Motor neuron (in vitro differentiated cells): ENCODE results near the gene CD209. TPM values are rescaled to one million over a fixed set of nuclear protein-coding genes. Genes with fewer than 3 reads are reported as not detected.

Experiments used
- ATAC-seq, 8 experiments: fragments of 200-7000 bp; cut with Tn5 transposase; replicated peaks in 6 of 8; 2 replicates each; pipeline ENCODE4 v1.8.0; 2021; ENCODE audit warnings: mild to moderate bottlenecking in 8 of 8, moderate library complexity in 8 of 8
- H3K27ac ChIP-seq, 2 donors: fragments of 250-450 bp; sonication (Bioruptor Pico); 2 replicates each; pipeline ENCODE4 v1.9.0; 2021; ENCODE audit warnings: antibody characterized with exemption in 2 of 2, mild to moderate bottlenecking in 2 of 2, moderate library complexity in 1 of 2
- H3K4me1 ChIP-seq, 2 donors: fragments of 250-450 bp; sonication (Bioruptor Pico); replicated peaks in 1 of 2; 2 replicates each; pipeline ENCODE4 v1.6.1; 2021; ENCODE audit warnings: antibody characterized with exemption in 2 of 2, mild to moderate bottlenecking in 2 of 2, moderate library complexity in 1 of 2
- H3K4me3 ChIP-seq, 5 donors: fragments of 250-450 bp; sonication (Bioruptor Pico); 2 replicates each; pipeline ENCODE4 v1.9.0; 2021; ENCODE audit warnings: antibody characterized with exemption in 5 of 5, mild to moderate bottlenecking in 5 of 5, moderate library complexity in 4 of 5
- WGBS, 10 experiments: fragments of 450-650 bp; shearing (Covaris generic); methylation state at CpG; one replicate each; pipeline ENCODE4 v1.0.0; 2022; 5-methylcytosine and 5-hydroxymethylcytosine counted together
- in situ Hi-C, 9 experiments: fragments of 400-800 bp; cut with MboI; loops; one replicate each; pipeline ENCODE4 v1.15.0; 2021; ENCODE audit warnings: low sequenced_read_pairs in 9 of 9, low pct_unique_long_range_greater_than_20kb in 2 of 9; ENCODE audit not compliant: unreplicated experiment in 9 of 9
- total RNA-seq, 8 experiments: library from RNA; unstranded; fragments of 300-600 nt; gene quantifications; 2 replicates each; pipeline versions ENCODE4 v1.2.3 to v1.2.4, GENCODE V29; 2022

The CD209 gene
- total RNA-seq, 8 experiments from 2014 or later, result 0.09 to 0.57 (median 0.14) TPM; not detected in 2

DNA sequence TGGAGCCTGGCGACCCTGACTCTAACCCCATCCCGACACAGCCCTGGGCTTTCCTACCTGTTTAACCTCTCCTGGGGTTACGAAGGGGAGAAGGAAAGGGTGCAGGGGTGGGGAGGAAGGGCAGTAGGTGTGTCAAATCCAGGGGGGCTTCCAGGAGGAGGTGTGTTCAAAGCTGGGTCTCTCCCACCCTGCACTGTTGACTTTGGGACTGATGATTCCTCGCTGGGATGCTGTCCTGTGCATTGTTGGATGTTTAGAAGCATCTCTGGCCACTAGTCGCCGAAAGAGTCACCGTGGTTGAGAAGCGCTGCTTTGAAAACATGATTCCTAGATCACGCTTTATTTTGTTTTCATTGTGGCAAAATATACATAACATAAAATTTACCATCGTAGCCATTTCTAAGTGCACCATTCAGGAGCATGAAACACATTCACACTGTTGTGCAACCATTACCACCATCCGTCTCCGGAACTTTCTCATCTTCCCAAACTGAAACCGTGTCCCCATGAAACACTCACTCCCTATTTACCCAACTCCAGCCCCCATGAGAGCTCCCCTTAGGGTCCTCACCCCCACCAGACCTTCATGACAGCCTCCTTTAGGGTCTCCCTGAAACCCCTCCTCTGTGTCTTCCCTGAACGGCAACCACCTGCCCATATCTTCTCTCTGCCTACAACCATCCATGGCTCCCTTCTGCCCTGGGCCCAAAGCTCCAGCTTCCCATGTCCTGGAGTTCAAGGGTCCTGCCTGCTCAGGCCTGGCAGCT is 41.0 kb downstream of the CD209 start:
- H3K27ac ChIP-seq, result no peak overlapping the region
- WGBS, 10 experiments, result 60 to 81% (median 71%) methylated on average over 1 to 8 of the region's 14 CpGs; no CpG with 5 or more reads in 4 of the 10 experiments
- ATAC-seq, result no peak
- in situ Hi-C loops, result no loop called here
- no peak overlapping the region for H3K4me3 ChIP-seq
- H3K4me1 ChIP-seq, result no peaks in the 10 kb centered on the region

DNA sequence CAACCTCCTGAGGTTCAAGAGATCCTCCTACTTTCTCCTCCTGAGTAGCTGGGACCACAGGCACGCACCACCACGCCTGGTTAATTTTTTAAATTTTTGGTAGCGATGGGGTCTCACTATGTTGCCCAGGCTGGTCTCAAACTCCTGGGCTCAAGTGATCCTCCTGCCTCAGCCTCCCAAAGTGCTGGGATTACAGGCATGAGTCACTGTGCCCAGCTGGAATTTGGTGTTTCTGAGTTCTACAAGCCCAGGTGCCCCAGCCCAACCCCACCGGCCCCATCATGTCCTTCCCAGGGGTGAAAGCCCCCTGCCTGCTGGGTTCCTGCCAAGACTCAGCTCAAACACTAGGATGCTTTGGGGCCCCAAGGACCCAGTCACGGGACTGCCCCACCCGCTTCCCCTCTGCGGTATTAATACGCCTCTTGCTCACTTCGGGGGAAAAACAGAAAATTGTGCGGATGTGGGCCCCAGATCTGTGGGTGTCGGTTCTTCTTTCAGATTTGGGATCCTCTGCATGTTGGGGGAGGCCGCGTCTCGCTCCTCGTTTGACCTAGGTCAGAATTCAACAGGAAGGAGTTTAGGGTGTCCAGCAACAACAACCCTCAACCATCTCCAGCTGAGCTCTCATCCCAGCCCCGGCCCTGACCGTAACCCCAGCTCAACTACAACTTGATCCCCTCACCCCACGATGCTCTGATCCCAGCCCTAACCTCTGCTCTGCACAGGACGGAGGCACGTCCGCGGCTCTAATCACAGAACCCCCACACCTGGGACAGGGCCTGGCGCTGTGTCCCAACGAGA is 41.7 kb downstream of the CD209 start:
- Histone ChIP-seq H3K4me1 (no peaks in the 10 kb centered on the region), H3K4me3 (no peak overlapping the region), H3K27ac (no peak overlapping the region)
- WGBS, 10 experiments, result 40 to 100% (median 63%) methylated on average over 1 to 5 of the region's 24 CpGs; no CpG with 5 or more reads in 2 of the 10 experiments
- ATAC-seq, result no peak
- in situ Hi-C loops, result no loop called here

DNA sequence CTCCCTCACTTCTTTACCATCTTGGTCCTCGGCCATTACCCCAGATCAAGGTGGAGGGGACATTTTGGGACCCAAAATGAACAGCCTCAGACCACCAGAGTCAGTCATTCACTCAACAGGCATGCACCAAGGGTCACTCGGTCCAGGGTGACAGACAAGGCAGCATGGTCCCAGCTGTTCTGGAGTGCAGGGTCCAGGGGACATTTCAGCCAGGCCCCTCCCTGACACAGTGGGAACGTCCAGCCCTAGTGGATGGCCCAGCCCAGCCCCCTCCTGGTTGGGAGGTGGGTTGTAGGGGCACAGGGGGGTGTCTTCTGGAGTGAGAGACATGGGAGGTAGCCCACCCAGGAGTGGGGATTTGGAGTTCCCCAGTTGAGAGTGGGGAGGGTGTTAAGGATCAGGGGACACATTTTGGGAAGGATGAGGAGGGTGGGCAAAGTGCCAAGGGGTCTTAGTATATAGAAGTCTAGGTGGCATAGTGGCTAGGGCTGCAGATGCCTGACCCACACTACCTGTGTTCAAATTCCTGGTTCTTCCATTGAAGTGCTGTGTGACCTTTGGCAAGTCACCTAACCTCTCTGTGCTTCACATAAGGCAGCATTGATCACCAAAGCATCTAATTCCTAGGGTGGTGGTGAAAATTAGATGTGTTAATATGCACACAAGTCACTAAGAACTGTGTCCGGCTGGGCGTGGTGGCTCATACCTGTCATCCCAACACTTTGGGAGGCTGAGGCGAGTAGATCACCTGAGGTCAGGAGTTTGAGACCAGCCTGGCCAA is 42.9 kb downstream of the CD209 start:
- Histone ChIP-seq H3K4me3 (no peak overlapping the region), H3K4me1 (no peaks in the 10 kb centered on the region), H3K27ac (no peak overlapping the region)
- ATAC-seq, result no peak
- 33 to 100% (median 79%) methylated on average over 1 to 3 of the region's 6 CpGs; no CpG with 5 or more reads in 4 of the 10 experiments for WGBS, 10 experiments
- in situ Hi-C loops, result no loop called here

DNA sequence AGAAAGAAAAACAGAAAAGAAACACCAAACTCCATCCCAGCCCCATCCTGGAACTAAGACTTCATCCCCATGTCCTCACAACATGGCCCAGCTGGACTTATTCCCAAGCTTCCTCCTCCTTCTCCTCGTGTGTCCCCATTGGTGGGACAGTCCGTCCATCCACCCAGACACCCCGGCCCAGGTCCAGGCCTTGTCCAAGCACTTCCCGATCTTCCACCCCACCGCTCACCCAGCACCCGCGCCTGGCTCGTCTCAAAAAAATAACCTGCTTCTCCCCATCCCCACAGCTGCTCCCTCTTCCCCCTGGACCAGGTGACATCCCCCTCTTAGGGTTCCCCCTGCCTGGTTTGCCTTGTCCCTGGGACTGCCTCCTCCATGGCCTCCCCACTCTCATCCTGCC is 44.0 kb downstream of the CD209 start:
- in situ Hi-C loops, result no loop called here
- Histone ChIP-seq H3K4me3 (no peak overlapping the region), H3K4me1 (no peaks in the 10 kb centered on the region), H3K27ac (no peak overlapping the region)
- 50 to 75% methylated on average over 2 to 4 of the region's 8 CpGs; no CpG with 5 or more reads in 8 of the 10 experiments for WGBS, 10 experiments
- ATAC-seq, result no peak

DNA sequence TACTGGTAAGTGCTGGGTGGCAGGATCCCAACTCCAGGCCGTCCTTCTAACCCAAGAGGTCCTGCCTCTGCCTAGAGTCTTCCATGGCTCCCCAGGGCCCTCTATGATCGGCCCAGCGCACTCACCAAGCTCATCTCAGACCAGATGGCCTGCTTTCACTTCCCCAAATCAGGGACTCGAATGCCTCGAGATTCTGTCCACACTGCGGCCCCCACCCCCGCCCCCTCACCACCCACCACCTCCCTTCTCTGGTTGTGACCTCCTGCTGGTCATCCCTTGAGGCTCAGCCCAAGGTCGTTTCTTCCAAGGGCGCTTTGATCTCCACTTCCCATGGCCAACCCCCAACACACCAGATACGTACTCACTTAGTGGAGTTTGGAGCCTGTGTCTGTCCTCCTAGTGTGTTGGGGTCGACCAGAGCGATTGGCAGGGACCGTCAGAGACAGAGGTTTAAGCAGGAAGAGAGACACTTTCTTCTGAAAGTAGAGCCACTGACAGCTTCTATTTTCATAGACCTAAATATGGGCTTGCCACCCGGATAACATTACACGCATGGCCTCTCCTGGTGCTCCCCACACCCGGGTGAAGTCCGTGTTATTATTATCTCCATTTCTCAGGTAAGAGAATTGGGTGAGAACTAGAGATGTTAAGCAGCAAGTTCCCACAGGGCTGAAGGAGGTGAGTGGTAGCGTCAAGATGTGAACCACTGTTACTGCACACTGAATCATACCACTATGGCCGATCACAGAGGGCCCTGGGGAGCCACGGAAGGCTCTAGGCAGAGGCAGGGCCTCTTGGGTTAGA is 45.5 kb downstream of the CD209 start, which contains the start of gene FCER2:
TSS of gene FCER2 (minus strand) at position 478 of the 804 bp plus-strand sequence. CDS start 2,371 bp downstream, outside the sequence.
- H3K27ac ChIP-seq, result no peak within 1 kb of the TSS
- no peaks in the 10 kb centered on the region for H3K4me1 ChIP-seq
- ATAC-seq, result no peak
- in situ Hi-C loops, result no loop called here
- H3K4me3 ChIP-seq, result no peak within 1 kb of the TSS
- WGBS, 10 experiments, result 20 to 90% (median 41%) methylated on average over 1 to 10 of the region's 20 CpGs; no CpG with 5 or more reads in 4 of the 10 experiments

DNA sequence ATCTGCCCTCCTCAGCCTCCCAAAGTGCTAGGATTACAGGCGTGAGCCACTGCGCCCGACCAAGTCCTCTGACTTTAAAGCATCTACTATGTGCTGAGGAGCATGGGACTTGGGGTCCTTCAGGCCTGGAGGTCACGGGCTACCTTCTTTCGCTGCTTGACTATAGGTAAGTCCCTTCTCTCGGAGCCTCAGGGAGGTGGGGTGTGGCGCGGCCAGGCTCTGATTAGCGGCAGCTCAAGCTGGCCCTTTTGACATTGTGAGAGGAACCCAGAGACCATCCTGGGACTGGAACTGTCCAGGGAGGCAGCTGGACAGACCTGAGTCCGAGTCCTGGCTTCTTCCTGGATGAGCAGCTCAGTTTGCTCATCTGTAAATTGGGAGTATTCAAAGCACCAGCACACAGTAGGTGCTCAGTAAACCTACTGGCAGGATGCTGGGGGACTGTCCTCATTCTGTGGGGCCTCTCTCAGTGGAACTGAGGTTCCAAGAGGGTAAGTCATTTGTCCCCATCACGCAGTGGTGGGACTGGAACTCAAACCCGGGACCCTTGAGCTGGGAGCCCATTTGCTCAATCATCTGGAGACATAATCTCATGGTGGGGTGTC is 46.2 kb downstream of the CD209 start:
- no peak overlapping the region for H3K4me3 ChIP-seq
- no peaks in the 10 kb centered on the region for H3K4me1 ChIP-seq
- 59 to 93% (median 82%) methylated on average over 2 to 6 of the region's 12 CpGs; no CpG with 5 or more reads in 3 of the 10 experiments for whole genome bisulfite sequencing, 10 experiments
- no peak overlapping the region for H3K27ac ChIP-seq
- no peak for ATAC-seq
- in situ Hi-C loops, result no loop called here

DNA sequence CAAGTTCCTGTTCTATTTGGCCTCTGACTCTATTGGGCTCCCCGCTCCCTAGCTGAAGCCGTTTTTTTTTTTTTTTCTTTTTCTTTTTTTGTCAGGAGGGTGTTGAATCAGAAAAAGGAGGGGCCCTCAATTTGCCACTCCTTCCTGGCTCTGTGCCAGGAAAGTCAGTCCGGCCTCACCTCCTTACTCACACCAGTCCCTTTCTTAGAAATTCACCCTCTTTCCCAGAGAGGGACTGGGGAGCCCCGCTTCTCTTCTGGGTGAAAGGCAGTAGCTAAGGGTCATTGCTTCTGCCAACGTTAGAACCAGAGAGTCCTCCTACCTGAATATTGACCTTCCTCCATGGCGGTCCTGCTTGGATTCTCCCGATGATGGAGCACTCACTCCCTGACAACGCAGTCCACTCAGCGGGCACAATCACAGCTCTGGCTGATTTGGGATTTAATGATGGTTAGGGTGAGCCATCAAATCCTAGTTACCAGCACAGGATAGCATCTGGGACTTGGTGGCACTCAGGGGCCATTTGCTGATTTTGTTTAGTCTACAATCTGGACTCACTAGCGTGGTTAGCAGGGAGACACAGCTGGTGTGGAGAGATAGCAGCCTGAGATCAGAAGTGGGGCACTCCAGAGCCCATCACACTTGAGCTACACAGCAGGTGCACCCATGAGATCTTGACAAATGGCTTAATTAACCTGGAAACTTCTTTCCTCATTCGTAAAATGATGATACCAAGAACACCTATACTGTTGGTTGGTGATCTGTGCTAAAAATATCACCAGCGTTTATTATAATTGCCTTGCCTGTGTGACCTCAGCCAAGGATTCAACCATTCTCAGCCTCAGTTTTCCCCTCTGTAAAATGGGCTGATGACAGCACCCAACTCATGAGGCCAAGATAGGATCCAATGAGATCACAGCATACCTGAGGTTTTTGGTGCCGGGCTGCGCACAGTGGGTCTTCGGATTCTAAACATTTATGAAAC is 47.6 kb downstream of the CD209 start:
- Histone ChIP-seq H3K4me1 (no peaks in the 10 kb centered on the region), H3K27ac (no peak overlapping the region), H3K4me3 (no peak overlapping the region)
- 20 to 77% (median 58%) methylated on average over 4 to 12 of the region's 15 CpGs; no CpG with 5 or more reads in 3 of the 10 experiments for WGBS, 10 experiments
- in situ Hi-C loops, result no loop called here
- peak in 1 of 8 experiments; percentile 46 for ATAC-seq

DNA sequence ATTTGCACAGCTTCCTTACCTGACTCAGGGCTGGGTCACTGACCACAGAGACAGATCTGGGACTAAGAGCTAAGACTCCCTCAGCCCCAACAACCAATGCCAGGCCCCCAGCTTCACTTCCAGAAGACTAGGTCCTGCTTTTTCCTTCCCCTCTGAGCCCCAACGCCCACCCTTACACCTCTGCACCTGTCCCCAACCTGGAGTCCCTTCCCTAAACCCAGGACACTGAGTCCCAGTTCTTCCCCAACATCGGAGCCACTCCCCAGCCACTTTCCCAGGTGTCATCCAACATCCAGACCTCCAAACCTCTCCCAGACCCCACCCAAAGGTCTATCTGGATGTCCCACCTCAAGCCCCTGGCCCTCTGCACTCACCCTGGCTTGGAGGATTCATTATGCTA is 48.3 kb downstream of the CD209 start:
- WGBS, 10 experiments, result 20% methylated on average over 1 of the region's 2 CpGs; no CpG with 5 or more reads in 9 of the 10 experiments
- no peak for ATAC-seq
- Histone ChIP-seq H3K4me1 (no peaks in the 10 kb centered on the region), H3K4me3 (no peak overlapping the region), H3K27ac (no peak overlapping the region)
- in situ Hi-C loops, result no loop called here

- in situ Hi-C loops, result no loop called here
- Histone ChIP-seq H3K4me1 (no peaks in the 10 kb centered on the region), H3K27ac (no peak overlapping the region), H3K4me3 (no peak overlapping the region)
- no peak for ATAC-seq
- 0 to 8% (median 0%) methylated on average over 1 to 2 of the region's 11 CpGs; no CpG with 5 or more reads in 7 of the 10 experiments for WGBS, 10 experiments
Observed at GRCh38 chr19:7698583-7698982, 48.8 kb downstream of the CD209 start.

- no peak for ATAC-seq
- 32 to 85% (median 57%) methylated on average over 2 to 9 of the region's 10 CpGs; no CpG with 5 or more reads in 3 of the 10 experiments for WGBS, 10 experiments
Observed at GRCh38 chr19:7697721-7698287, 49.5 kb downstream of the CD209 start.

GRCh38 chr19:7694499-7694898 is 52.8 kb downstream of the CD209 start:
- 0 to 80% (median 21%) methylated on average over 1 to 3 of the region's 4 CpGs; no CpG with 5 or more reads in 6 of the 10 experiments for WGBS, 10 experiments

More at GRCh38 chr19:7697721-7698287, 49.5 kb downstream of the CD209 start:
- in situ Hi-C loops, result no loop called here
- Histone ChIP-seq H3K4me1 (no peaks in the 10 kb centered on the region), H3K4me3 (no peak overlapping the region), H3K27ac (no peak overlapping the region)

More at GRCh38 chr19:7694499-7694898, 52.8 kb downstream of the CD209 start:
- H3K4me3 ChIP-seq, result no peak overlapping the region
- no peaks in the 10 kb centered on the region for H3K4me1 ChIP-seq
- no peak for ATAC-seq
- H3K27ac ChIP-seq, result no peak overlapping the region
- in situ Hi-C loops, result no loop called here
